ENCODE results near the gene GOLGA6L22. TPM values are rescaled to one million over a fixed set of nuclear protein-coding genes. Genes with fewer than 3 reads are reported as not detected.
"Not testable (repeated sequence)": the region's sequence is repeated elsewhere in the genome, so short reads cannot be mapped to it uniquely, and the experiment has no call there.

Gene GOLGA6L22
- total RNA-seq, 1 donor from 2014 or later: not detected

DNA sequence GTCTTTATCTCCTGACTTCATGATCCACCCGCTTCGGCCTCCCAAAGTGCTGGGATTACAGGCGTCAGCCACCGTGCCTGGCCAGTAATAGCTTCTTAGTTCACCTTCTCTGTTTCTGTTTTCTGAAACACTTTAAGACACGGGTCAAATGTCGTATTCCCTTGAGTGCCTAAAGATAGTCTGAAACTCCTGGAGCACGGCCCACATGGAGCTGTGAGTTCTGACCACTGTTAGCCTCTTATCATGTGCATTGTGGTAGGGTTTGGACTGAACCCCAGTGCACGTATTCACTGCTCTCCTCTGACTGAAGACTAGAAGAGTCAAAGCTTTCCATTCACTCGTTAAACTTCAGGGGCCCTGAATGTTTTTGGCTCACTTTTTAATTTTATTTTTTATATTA lies 48.3 kb downstream of the GOLGA6L22 start:
- H3K36me3 ChIP-seq; DNase-seq; intact Hi-C loops (cut with micrococcal nuclease); H3K4me3 ChIP-seq; H3K4me1 ChIP-seq; H3K9me3 ChIP-seq (replicated peaks); H3K27me3 ChIP-seq (ENCODE audit: low read depth); H3K27ac ChIP-seq (replicated peaks): not testable (repeated sequence)

DNA sequence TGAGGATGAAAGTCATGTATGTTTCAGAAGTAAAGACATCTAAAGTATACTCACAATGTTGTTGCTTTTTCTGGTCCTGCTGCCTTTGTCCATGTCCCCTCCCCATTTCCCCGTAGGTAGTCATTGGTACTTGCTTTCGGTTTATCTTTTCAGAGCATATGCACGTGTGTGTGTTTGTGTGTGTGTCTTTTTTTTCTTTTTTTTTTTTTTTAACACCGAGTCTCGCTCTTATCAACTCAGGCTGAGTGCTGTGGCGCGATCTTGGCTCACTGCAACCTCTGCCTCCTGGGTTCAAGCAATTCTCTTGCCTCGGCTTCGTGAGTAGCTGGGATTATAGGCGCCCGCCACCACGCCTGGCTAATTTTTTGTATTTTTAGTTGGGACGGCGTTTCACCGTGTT lies 57.4 kb downstream of the GOLGA6L22 start:
- DNase-seq; H3K9me3 ChIP-seq (replicated peaks); H3K4me1 ChIP-seq; H3K4me3 ChIP-seq; H3K36me3 ChIP-seq; intact Hi-C loops (cut with micrococcal nuclease); H3K27me3 ChIP-seq (ENCODE audit: low read depth); H3K27ac ChIP-seq (replicated peaks): not testable (repeated sequence)
